GM12878 (cell line): ENCODE data around the gene PDGFA. TPM values are rescaled to one million over a fixed set of nuclear protein-coding genes. Genes with fewer than 3 reads are reported as not detected.

Experiments used
- ATAC-seq: fragments of 200-7000 bp; cut with Tn5 transposase; 3 replicates; pipeline ENCODE4 v1.9.1; 2020; ENCODE audit warnings: mild to moderate bottlenecking, moderate library complexity
- Bru-seq: library from RNA; stranded (reverse); fragments of 400-500 nt; gene quantifications from one replicate; lab custom pipeline; 2021; lab: Mats Ljungman, UMichigan
- BruChase-seq, 2 experiments: library from RNA; stranded (reverse); fragments of 400-500 nt; gene quantifications; one replicate each; lab custom pipeline; 2021; lab: Mats Ljungman, UMichigan
- BruUV-seq: library from RNA; stranded (reverse); fragments of 400-500 nt; replicated peaks from 2 replicates; lab custom pipeline; 2021; lab: Mats Ljungman, UMichigan
- CTCF ChIA-PET: fragments of 300-600 bp; sonication (Branson Sonifier 250); formaldehyde crosslinking; extraction: SDS; loops from one replicate; lab custom pipeline; 2021; ENCODE audit warnings: inconsistent platforms; lab: Yijun Ruan, JAX
- POLR2A ChIA-PET: fragments of 350-600 bp; formaldehyde crosslinking; extraction: SDS; loops from one replicate; lab custom pipeline; 2021; ENCODE audit warnings: inconsistent platforms; lab: Charles Lee
- RAD21 ChIA-PET: fragments of 300-600 bp; sonication (Branson Sonifier 250); formaldehyde crosslinking; loops from one replicate; lab custom pipeline; 2023; ENCODE audit warnings: antibody characterized with exemption; ENCODE audit not compliant: unreplicated experiment; lab: Charles Lee
- SMC1A ChIA-PET: fragments of 300-600 bp; sonication (Branson Sonifier 250); formaldehyde crosslinking; loops from one replicate; lab custom pipeline; 2023; ENCODE audit not compliant: unreplicated experiment, uncharacterized antibody; lab: Charles Lee
- DNase-seq: peaks from one replicate; pipeline ENCODE4 v3.0.0-alpha.2; 2011; ENCODE audit warnings: low read depth, low spot score
- FAIRE-seq: peaks from 3 replicates; lab custom pipeline; 2011; peaks lifted over from hg19 to GRCh38; lab: Jason Lieb, UNC
- H2AFZ ChIP-seq: 2 replicates; pipeline ENCODE4 v1.6.0; 2011; ENCODE audit warnings: low read depth, low read length, control low read depth; ENCODE audit not compliant: control insufficient read depth
- H3K27ac ChIP-seq: 2 replicates; pipeline ENCODE4 v1.5.1; 2011; ENCODE audit warnings: control low read depth; ENCODE audit not compliant: control insufficient read depth, insufficient read depth
- H3K27me3 ChIP-seq, 2 experiments: replicated peaks in 1 of 2; 2 replicates each; pipeline versions ENCODE4 v1.6.0 to v1.6.1; 2011; ENCODE audit warnings: low read length in 1 of 2; ENCODE audit not compliant: control insufficient read depth in 2 of 2, insufficient read depth in 2 of 2
- H3K36me3 ChIP-seq, 2 experiments: 2 replicates each; pipeline ENCODE4 v1.5.1; 2011; ENCODE audit warnings: low read length in 1 of 2; ENCODE audit not compliant: control insufficient read depth in 2 of 2, insufficient read depth in 2 of 2
- H3K4me1 ChIP-seq: 2 replicates; pipeline ENCODE4 v1.6.1; 2011; ENCODE audit warnings: mild to moderate bottlenecking, low read length, moderate library complexity, mixed read lengths; ENCODE audit not compliant: control insufficient read depth, insufficient read depth
- H3K4me2 ChIP-seq: 2 replicates; pipeline ENCODE4 v1.6.0; 2011; ENCODE audit warnings: control low read depth; ENCODE audit not compliant: control insufficient read depth, insufficient read depth
- H3K4me3 ChIP-seq: fragments of 200-600 bp; sonication (generic); 2 replicates; pipeline ENCODE4 v1.5.1; 2016
- H3K79me2 ChIP-seq: 2 replicates; pipeline ENCODE4 v1.6.0; 2011; ENCODE audit warnings: low read length; ENCODE audit not compliant: control insufficient read depth, insufficient read depth
- H3K9ac ChIP-seq: 2 replicates; pipeline ENCODE4 v1.8.0; 2011; ENCODE audit warnings: low read length, control low read depth, mixed read lengths; ENCODE audit not compliant: control insufficient read depth, insufficient read depth
- H3K9me3 ChIP-seq: replicated peaks from 3 replicates; pipeline ENCODE4 v1.5.1; 2011; ENCODE audit warnings: mild to moderate bottlenecking, low read length; ENCODE audit not compliant: control insufficient read depth, insufficient read depth
- H4K20me1 ChIP-seq: 2 replicates; pipeline ENCODE4 v1.6.0; 2011; ENCODE audit not compliant: control insufficient read depth, insufficient read depth
- CEBPZ ChIP-seq: fragments of 150-350 bp; IDR thresholded peaks from 2 replicates; pipeline ENCODE4 v1.6.1; 2016; ENCODE audit warnings: low read depth, low read length
- DPF2 ChIP-seq: fragments of 450-650 bp; IDR thresholded peaks from 2 replicates; pipeline ENCODE4 v1.6.1; 2017; ENCODE audit warnings: mild to moderate bottlenecking
- E2F4 ChIP-seq: IDR thresholded peaks from 2 replicates; pipeline ENCODE4 v1.6.1; 2012; ENCODE audit warnings: low read depth, low read length, improper control_type of control experiment
- EGR1 ChIP-seq, 2 experiments: IDR thresholded peaks; 1 replicate in 1 of 2; 2 replicates in 1 of 2; pipeline ENCODE4 v1.6.1; 2011 to 2012; ENCODE audit warnings: low read depth in 2 of 2, low read length in 2 of 2, borderline replicate concordance in 1 of 2, mild to moderate bottlenecking in 1 of 2, moderate library complexity in 1 of 2
- ETV6 ChIP-seq, 2 experiments: fragments of 450-650 bp in 1 of 2; IDR thresholded peaks in 1 of 2; conservative IDR thresholded peaks in 1 of 2; 2 replicates each; pipeline ENCODE4 v1.6.1; 2014; ENCODE audit warnings: antibody characterized with exemption in 1 of 2, borderline replicate concordance in 1 of 2, low read depth in 1 of 2, mild to moderate bottlenecking in 1 of 2, moderate library complexity in 1 of 2
- GATAD2B ChIP-seq: fragments of 450-650 bp; conservative IDR thresholded peaks from 2 replicates; pipeline ENCODE4 v1.6.1; 2017; ENCODE audit warnings: low read depth, mild to moderate bottlenecking, moderate library complexity
- HDAC2 ChIP-seq: fragments of 200-600 bp; sonication (generic); IDR thresholded peaks from 2 replicates; pipeline ENCODE4 v1.6.1; 2017
- IKZF1 ChIP-seq: fragments of 450-650 bp; conservative IDR thresholded peaks from 2 replicates; pipeline ENCODE4 v1.6.1; 2017; ENCODE audit warnings: antibody characterized with exemption, mild to moderate bottlenecking
- JUND ChIP-seq: IDR thresholded peaks from 2 replicates; pipeline ENCODE4 v1.6.1; 2012; ENCODE audit warnings: low read depth, mild to moderate bottlenecking, low read length, improper control_type of control experiment, moderate library complexity
- LARP7 ChIP-seq: fragments of 450-650 bp; IDR thresholded peaks from 2 replicates; pipeline ENCODE4 v1.6.1; 2017; ENCODE audit warnings: mild to moderate bottlenecking
- SMARCA5 ChIP-seq: fragments of 450-650 bp; IDR thresholded peaks from 2 replicates; pipeline ENCODE4 v1.6.1; 2017; ENCODE audit warnings: mild to moderate bottlenecking
- SREBF1 ChIP-seq: IDR thresholded peaks from 2 replicates; pipeline ENCODE4 v1.6.1; 2012; ENCODE audit warnings: mild to moderate bottlenecking, low read length
- TCF12 ChIP-seq: IDR thresholded peaks from 2 replicates; pipeline ENCODE4 v1.6.1; 2011; ENCODE audit warnings: low read depth, mild to moderate bottlenecking, low read length
- ZNF207 ChIP-seq: fragments of 450-650 bp; IDR thresholded peaks from 2 replicates; pipeline ENCODE4 v1.6.1; 2014; ENCODE audit warnings: antibody characterized with exemption, mild to moderate bottlenecking, borderline replicate concordance
- WGBS: methylation state at CpG from one replicate; pipeline ENCODE4 v1.1.6; 2016; ENCODE audit warnings: low lambda C conversion rate; ENCODE audit not compliant: insufficient replicate concordance, insufficient coverage; ENCODE audit errors: missing lambda C conversion rate; 5-methylcytosine and 5-hydroxymethylcytosine counted together
- in situ Hi-C: fragments of 300-500 bp; cut with MboI; formaldehyde crosslinking; loops from 9 replicates; pipeline ENCODE4 v1.14.3; 2018; ENCODE audit warnings: mixed read lengths
- intact Hi-C: fragments of 100-400 bp; cut with micrococcal nuclease; formaldehyde crosslinking; loops from one replicate; pipeline ENCODE4 v1.14.2; 2022; ENCODE audit not compliant: unreplicated experiment
- long read RNA-seq, 2 experiments: library from polyadenylated mRNA; unstranded; transcript quantifications; one replicate each; pipeline ENCODE4 v2.0.0, GENCODE V29; 2019 to 2020
- polyA minus RNA-seq, 3 experiments: library from RNA; depleted of rRNA, polyadenylated mRNA; stranded (reverse); fragments of >200 nt; gene quantifications; 2 replicates each; pipeline ENCODE4 v1.2.3, GENCODE V29; 2011
- polyA plus RNA-seq, 11 experiments: library from polyadenylated mRNA; depleted of rRNA in 4 of 11; unstranded in 6 of 11; stranded (reverse) in 5 of 11; fragments of >200 nt; fragmentation: Nextera tagmentation in 4 of 11; fragmentation: Illumina TruSeq in 1 of 11; extraction: Ambion mirVana in 4 of 11; extraction: Trizol in 1 of 11; gene quantifications; 1 replicate in 1 of 11; 2 replicates in 10 of 11; pipeline versions ENCODE4 v1.2.1 to v1.2.3, GENCODE V29; 2011 to 2016; ENCODE audit warnings: inconsistent platforms in 2 of 11, missing spikeins in 2 of 11, low read depth in 1 of 11
- total RNA-seq, 4 experiments: library from RNA; depleted of rRNA in 3 of 4; stranded (reverse); fragments of >200 nt in 3 of 4; fragmentation: Illumina TruSeq in 1 of 4; extraction: Trizol in 1 of 4; gene quantifications; 2 replicates each; pipeline versions ENCODE4 v1.2.1 to v1.2.3, GENCODE V29; 2013 to 2021

Gene PDGFA
- 48.1 and 48.7 TPM in 2 replicates for total RNA-seq (2013; cell fraction: nucleolus; rRNA removed)
- total RNA-seq (2014; rRNA removed) (5.7 and 7.2 TPM in 2 replicates), total RNA-seq (2014; rRNA removed; fragmentation: Illumina TruSeq; extraction: Trizol) (4.2 and 5.5 TPM in 2 replicates), total RNA-seq (2021) (8.2 and 10.7 TPM in 2 replicates), polyA plus RNA-seq (2011; rRNA removed) (6.5 and 10.0 TPM in 2 replicates), polyA plus RNA-seq (2014; fragmentation: Illumina TruSeq; extraction: Trizol) (3.5 and 3.6 TPM in 2 replicates), polyA plus RNA-seq (2014; fragmentation: Nextera tagmentation; extraction: Ambion mirVana) (1 to 10 TPM; 5.8 to 9.2 TPM), polyA plus RNA-seq (2014; rRNA removed) (5.1 and 6.2 TPM in 2 replicates), polyA plus RNA-seq (2016; fragmentation: Nextera tagmentation; extraction: Ambion mirVana) (1 to 10 TPM; 2.5 to 3.2 TPM), polyA minus RNA-seq (2011; rRNA and poly(A)+ RNA removed) (27.1 and 46.8 TPM in 2 replicates), Bru-seq, nascent RNA (percentile 58 among the genes with signal in this experiment), BruChase-seq, experiment 1, labeled RNA remaining after a 6-hour chase (percentile 71 among the genes with signal in this experiment), BruChase-seq, experiment 2, labeled RNA remaining after a 2-hour chase (percentile 68 among the genes with signal in this experiment)
- 0.93 TPM for polyA plus RNA-seq (2011; ENCODE audit: low read depth)
- polyA plus RNA-seq (2011; cell fraction: cytosol; rRNA removed) = 11.9 and 13.4 TPM in 2 replicates
- 31.4 and 35.6 TPM in 2 replicates for polyA plus RNA-seq (2011; cell fraction: nucleus; rRNA removed)
- polyA plus RNA-seq (2012) = 2.0 and 4.6 TPM in 2 replicates
- polyA minus RNA-seq (2011; cell fraction: cytosol; rRNA and poly(A)+ RNA removed) = 20.0 and 25.0 TPM in 2 replicates
- 8.8 and 16.8 TPM in 2 replicates for polyA minus RNA-seq (2011; cell fraction: nucleus; rRNA and poly(A)+ RNA removed)
- long read RNA-seq, experiment 1, partial matches to known transcripts = 1 of 3 reads
- long read RNA-seq, experiment 1, other reads (novel, unspliced or antisense) = 2 of 3 reads
- long read RNA-seq, experiment 2, partial matches to known transcripts = 0 of 1 reads
- long read RNA-seq, experiment 2, other reads (novel, unspliced or antisense) = 0 of 1 reads

- no peak for DNase-seq
- ChIA-PET SMC1A (no interaction called here), RAD21 (interaction anchor here (1.0 to 1.2 kb wide), 4 partner anchors 29 to 118 kb away, joined by 3 read pairs; no protein-coding TSS in a partner anchor), POLR2A (interaction anchor here (0.6 to 1.1 kb wide), 3 partner anchors 13 to 196 kb away, joined by 3 read pairs; no protein-coding TSS in a partner anchor), CTCF (interaction anchor here (0.8 kb wide), 1 partner anchor 211 kb away, joined by 3 read pairs; no protein-coding TSS in a partner anchor)
- in situ Hi-C loops (loop anchor here (5.0 kb wide), 1 partner anchor 68 kb away; no protein-coding TSS in a partner anchor), intact Hi-C loops (loop anchor here (10.0 kb wide), 2 partner anchors 195 to 355 kb away; partner anchors contain the start of gene GET4)
- H3K9ac ChIP-seq = no peak within 1 kb of the TSS
- BruUV-seq = no TSS peak
- peak within 1 kb of the TSS; percentile 64 for H3K4me3 ChIP-seq
- H3K27ac ChIP-seq = no peak within 1 kb of the TSS
- no peaks in the 10 kb centered on the region for H3K36me3 ChIP-seq
- 1% methylated on average over 54 of the region's 132 CpGs for WGBS
- peaks cover 2 to 3% of the 10 kb centered on the region in 2 experiments for H3K27me3 ChIP-seq
- FAIRE-seq = no peak
- no peaks in the 10 kb centered on the region for H4K20me1 ChIP-seq
- peak; percentile 57 for ATAC-seq
- H2AFZ ChIP-seq = no peak within 1 kb of the TSS
- H3K9me3 ChIP-seq = no peaks in the 10 kb centered on the region
- H3K4me2 ChIP-seq = peak within 1 kb of the TSS; percentile 59
- peaks cover 16% of the 10 kb centered on the region for H3K4me1 ChIP-seq
- no peaks in the 10 kb centered on the region for H3K79me2 ChIP-seq
- TF ChIP-seq SREBF1 (no peak), E2F4 (no peak), SMARCA5 (0 out of 2 replicates have a peak, but pooled peaks have one; percentile 25), JUND (no peak), TCF12 (0 out of 2 replicates have a peak, but pooled peaks have one; percentile 14), GATAD2B (peak; percentile 17; the same call in 1 of the 2 replicates), CEBPZ (no peak), DPF2 (peak; percentile 13; the same call in 1 of the 2 replicates), IKZF1 (0 out of 2 replicates have a peak, but pooled peaks have one; percentile 10), EGR1 (IDR thresholded peaks at IDR 0.05; ENCODE audit: borderline replicate concordance in 1 of 2, low read depth in 2 of 2, low read length in 2 of 2) (peak in 1 of 2 experiments; percentile 68; a peak in 1 of 3 replicates), ETV6 (conservative IDR thresholded peaks at IDR 0.05 in 1 of 2, IDR thresholded peaks at IDR 0.05 in 1 of 2; ENCODE audit: borderline replicate concordance in 1 of 2, low read depth in 1 of 2) (no peak), HDAC2 (no peak), ZNF207 (no peak), LARP7 (peak; percentile 55; the same call in 1 of the 2 replicates)
Measured at GRCh38 chr7:519484-520390, at the start of gene PDGFA. Gene PDGFA (minus strand): TSS chr7:519846. CDS start chr7:519001, 845 bp downstream.
